GM23338 (cell line): ENCODE measurements around the gene RWDD2A. TPM values are rescaled to one million over a fixed set of nuclear protein-coding genes. Genes with fewer than 3 reads are reported as not detected.
A peak's percentile ranks its signal among the peaks of the same experiment; 100 is the strongest.

Experiments
- ATAC-seq: fragments of 200-7000 bp; cut with Tn5 transposase; 3 replicates; pipeline ENCODE4 v1.9.1; 2020
- DNase-seq: peaks from one replicate; pipeline ENCODE4 v3.0.0-alpha.2; 2015; ENCODE audit warnings: low spot score
- H2AFZ ChIP-seq: fragments of 200-600 bp; sonication (generic); 2 replicates; pipeline ENCODE4 v1.8.0; 2016; ENCODE audit warnings: antibody characterized with exemption, mild to moderate bottlenecking, moderate library complexity
- H3F3A ChIP-seq: fragments of 200-600 bp; sonication (generic); replicated peaks from 2 replicates; pipeline ENCODE4 v1.8.0; 2017; ENCODE audit warnings: antibody characterized with exemption, mixed run types, low read depth
- H3K27ac ChIP-seq: fragments of 200-600 bp; sonication (generic); 2 replicates; pipeline ENCODE4 v1.6.1; 2016; ENCODE audit warnings: low read depth
- H3K27me3 ChIP-seq: fragments of 200-600 bp; sonication (generic); 2 replicates; pipeline ENCODE4 v1.8.0; 2016; ENCODE audit warnings: mild to moderate bottlenecking, mixed run types, moderate library complexity; ENCODE audit not compliant: insufficient read depth
- H3K36me3 ChIP-seq: fragments of 200-600 bp; sonication (generic); 2 replicates; pipeline ENCODE4 v1.8.0; 2016; ENCODE audit warnings: mild to moderate bottlenecking; ENCODE audit not compliant: insufficient read depth
- H3K4me1 ChIP-seq: fragments of 200-600 bp; sonication (generic); 2 replicates; pipeline ENCODE4 v1.8.0; 2016; ENCODE audit warnings: mild to moderate bottlenecking, moderate library complexity; ENCODE audit not compliant: insufficient read depth
- H3K4me2 ChIP-seq: fragments of 200-600 bp; sonication (generic); 2 replicates; pipeline ENCODE4 v1.7.1; 2017; ENCODE audit warnings: mixed run types
- H3K4me3 ChIP-seq: fragments of 200-600 bp; sonication (generic); 2 replicates; pipeline ENCODE4 v1.6.1; 2016; ENCODE audit warnings: mixed run types
- H3K79me2 ChIP-seq: fragments of 200-600 bp; sonication (generic); replicated peaks from 2 replicates; pipeline ENCODE4 v1.8.0; 2017; ENCODE audit warnings: mild to moderate bottlenecking; ENCODE audit not compliant: insufficient read depth
- H3K9me2 ChIP-seq: fragments of 200-600 bp; sonication (generic); 2 replicates; pipeline ENCODE4 v1.8.0; 2017; ENCODE audit not compliant: insufficient read depth
- H4K20me1 ChIP-seq: fragments of 200-600 bp; sonication (generic); replicated peaks from 2 replicates; pipeline ENCODE4 v1.8.0; 2017; ENCODE audit warnings: mild to moderate bottlenecking; ENCODE audit not compliant: insufficient read depth
- H3K27ac Mint-ChIP-seq: 2 replicates; pipeline ENCODE4 v1.8.0; 2020; ENCODE audit warnings: inconsistent platforms, mild to moderate bottlenecking, moderate library complexity, mixed read lengths
- H3K27me3 Mint-ChIP-seq: 3 replicates; pipeline ENCODE4 v1.8.0; 2022; ENCODE audit warnings: low read depth, mild to moderate bottlenecking, moderate library complexity, mixed read lengths, inconsistent platforms; ENCODE audit not compliant: insufficient read depth, poor library complexity
- H3K36me3 Mint-ChIP-seq: 3 replicates; pipeline ENCODE4 v1.8.0; 2021; ENCODE audit warnings: low read depth, mild to moderate bottlenecking, inconsistent platforms, moderate library complexity, mixed read lengths
- H3K4me1 Mint-ChIP-seq: 3 replicates; pipeline ENCODE4 v1.8.0; 2020; ENCODE audit warnings: mild to moderate bottlenecking, inconsistent platforms, mixed read lengths
- H3K4me3 Mint-ChIP-seq: 3 replicates; pipeline ENCODE4 v1.8.0; 2021; ENCODE audit warnings: moderate library complexity, mild to moderate bottlenecking, inconsistent platforms, mixed read lengths
- H3K9me3 Mint-ChIP-seq: 3 replicates; pipeline ENCODE4 v1.8.0; 2020; ENCODE audit warnings: moderate library complexity, mild to moderate bottlenecking, inconsistent platforms, mixed read lengths
- CREB1 ChIP-seq: fragments of 250-450 bp; sonication (Bioruptor Pico); IDR thresholded peaks from 2 replicates; pipeline ENCODE4 v1.5.0; 2020; ENCODE audit warnings: low read depth, mild to moderate bottlenecking, moderate library complexity
- CTCF ChIP-seq, 2 experiments: fragments of 200-600 bp in 1 of 2; sonication (generic) in 1 of 2; conservative IDR thresholded peaks; 2 replicates each; pipeline versions ENCODE4 v1.5.1 to v1.6.1; 2016 to 2017; ENCODE audit warnings: antibody characterized with exemption in 2 of 2, low read depth in 2 of 2, mild to moderate bottlenecking in 2 of 2, moderate library complexity in 1 of 2
- EZH2phosphoT487 ChIP-seq: fragments of 200-600 bp; sonication (generic); IDR thresholded peaks from one replicate; pipeline ENCODE4 v1.8.1; 2018; ENCODE audit warnings: antibody characterized with exemption; ENCODE audit not compliant: unreplicated experiment
- JUNB ChIP-seq: IDR thresholded peaks from one replicate; pipeline ENCODE4 v1.6.1; 2016; ENCODE audit warnings: antibody characterized with exemption; ENCODE audit not compliant: unreplicated experiment
- NANOG ChIP-seq: IDR thresholded peaks from 2 replicates; pipeline ENCODE4 v1.6.1; 2016; ENCODE audit warnings: antibody characterized with exemption, borderline replicate concordance
- POLR2AphosphoS5 ChIP-seq: IDR thresholded peaks from 2 replicates; pipeline ENCODE4 v1.6.1; 2016; ENCODE audit warnings: antibody characterized with exemption, low read depth
- polyA plus RNA-seq: library from polyadenylated mRNA; unstranded; fragments of >200 nt; fragmentation: Nextera tagmentation; extraction: Ambion mirVana; gene quantifications from 2 replicates; pipeline ENCODE4 v1.2.1, GENCODE V29; 2016
- total RNA-seq: library from RNA; depleted of rRNA; stranded (reverse); fragments of >200 nt; shearing (Covaris generic); gene quantifications from 2 replicates; pipeline ENCODE4 v1.2.3, GENCODE V29; 2014
- TF ChIP-seq, protein P1 (sequence below): IDR thresholded peaks from one replicate; pipeline ENCODE4 v1.6.1; 2018; ENCODE audit warnings: antibody characterized with exemption; ENCODE audit not compliant: unreplicated experiment
- TF ChIP-seq, protein P2 (sequence below): IDR thresholded peaks from 2 replicates; pipeline ENCODE4 v1.6.1; 2016; ENCODE audit warnings: antibody characterized with exemption

Gene RWDD2A
- total and polyA plus RNA-seq, 2 experiments from 2014 or later: 3.1 to 3.7 TPM

DNA sequence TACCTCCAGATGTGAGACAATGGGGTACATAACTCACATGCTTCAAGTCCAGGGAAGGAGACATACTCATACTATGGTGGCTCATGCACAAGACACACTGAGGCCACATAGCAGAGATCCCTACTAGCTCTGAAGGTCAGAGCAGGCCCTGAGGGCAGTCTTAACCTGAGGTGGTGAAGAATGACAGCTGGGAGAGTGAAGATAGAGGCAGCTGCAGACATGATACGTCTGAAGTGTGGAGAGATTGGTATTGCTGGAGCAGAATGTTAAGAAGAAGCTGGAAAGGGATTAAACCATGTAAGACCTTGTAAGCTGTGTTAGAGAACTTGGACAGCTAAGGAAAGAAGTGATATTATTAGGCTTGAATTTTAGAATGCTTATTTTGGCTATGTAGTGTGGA, 33.0 kb upstream of the RWDD2A start (continued):
- TF ChIP-seq, protein P1, sequence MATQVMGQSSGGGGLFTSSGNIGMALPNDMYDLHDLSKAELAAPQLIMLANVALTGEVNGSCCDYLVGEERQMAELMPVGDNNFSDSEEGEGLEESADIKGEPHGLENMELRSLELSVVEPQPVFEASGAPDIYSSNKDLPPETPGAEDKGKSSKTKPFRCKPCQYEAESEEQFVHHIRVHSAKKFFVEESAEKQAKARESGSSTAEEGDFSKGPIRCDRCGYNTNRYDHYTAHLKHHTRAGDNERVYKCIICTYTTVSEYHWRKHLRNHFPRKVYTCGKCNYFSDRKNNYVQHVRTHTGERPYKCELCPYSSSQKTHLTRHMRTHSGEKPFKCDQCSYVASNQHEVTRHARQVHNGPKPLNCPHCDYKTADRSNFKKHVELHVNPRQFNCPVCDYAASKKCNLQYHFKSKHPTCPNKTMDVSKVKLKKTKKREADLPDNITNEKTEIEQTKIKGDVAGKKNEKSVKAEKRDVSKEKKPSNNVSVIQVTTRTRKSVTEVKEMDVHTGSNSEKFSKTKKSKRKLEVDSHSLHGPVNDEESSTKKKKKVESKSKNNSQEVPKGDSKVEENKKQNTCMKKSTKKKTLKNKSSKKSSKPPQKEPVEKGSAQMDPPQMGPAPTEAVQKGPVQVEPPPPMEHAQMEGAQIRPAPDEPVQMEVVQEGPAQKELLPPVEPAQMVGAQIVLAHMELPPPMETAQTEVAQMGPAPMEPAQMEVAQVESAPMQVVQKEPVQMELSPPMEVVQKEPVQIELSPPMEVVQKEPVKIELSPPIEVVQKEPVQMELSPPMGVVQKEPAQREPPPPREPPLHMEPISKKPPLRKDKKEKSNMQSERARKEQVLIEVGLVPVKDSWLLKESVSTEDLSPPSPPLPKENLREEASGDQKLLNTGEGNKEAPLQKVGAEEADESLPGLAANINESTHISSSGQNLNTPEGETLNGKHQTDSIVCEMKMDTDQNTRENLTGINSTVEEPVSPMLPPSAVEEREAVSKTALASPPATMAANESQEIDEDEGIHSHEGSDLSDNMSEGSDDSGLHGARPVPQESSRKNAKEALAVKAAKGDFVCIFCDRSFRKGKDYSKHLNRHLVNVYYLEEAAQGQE: no peak
- no peak for TF ChIP-seq EZH2phosphoT487
- TF ChIP-seq, protein P2, sequence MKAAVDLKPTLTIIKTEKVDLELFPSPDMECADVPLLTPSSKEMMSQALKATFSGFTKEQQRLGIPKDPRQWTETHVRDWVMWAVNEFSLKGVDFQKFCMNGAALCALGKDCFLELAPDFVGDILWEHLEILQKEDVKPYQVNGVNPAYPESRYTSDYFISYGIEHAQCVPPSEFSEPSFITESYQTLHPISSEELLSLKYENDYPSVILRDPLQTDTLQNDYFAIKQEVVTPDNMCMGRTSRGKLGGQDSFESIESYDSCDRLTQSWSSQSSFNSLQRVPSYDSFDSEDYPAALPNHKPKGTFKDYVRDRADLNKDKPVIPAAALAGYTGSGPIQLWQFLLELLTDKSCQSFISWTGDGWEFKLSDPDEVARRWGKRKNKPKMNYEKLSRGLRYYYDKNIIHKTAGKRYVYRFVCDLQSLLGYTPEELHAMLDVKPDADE: no peak
- TF ChIP-seq NANOG: no peak

- Histone ChIP-seq H3K4me1 (no peaks in the 10 kb centered on the region), H3K27ac (no peak overlapping the region), H3K79me2 (no peaks in the 10 kb centered on the region), H3K27me3 (no peaks in the 10 kb centered on the region), H4K20me1 (no peaks in the 10 kb centered on the region), H3F3A (no peaks in the 10 kb centered on the region), H3K36me3 (peaks cover 57% of the 10 kb centered on the region), H3K4me3 (no peak overlapping the region), H2AFZ (no peak overlapping the region), H3K9me2 (no peaks in the 10 kb centered on the region), H3K4me2 (no peak overlapping the region)
- DNase-seq (no peak), ATAC-seq (no peak)
- H3K4me1 Mint-ChIP-seq: no peaks in the 10 kb centered on the region
- H3K4me3 Mint-ChIP-seq: no peak overlapping the region
- no peaks in the 10 kb centered on the region for H3K9me3 Mint-ChIP-seq
- H3K36me3 Mint-ChIP-seq: peaks cover 59% of the 10 kb centered on the region
- no peaks in the 10 kb centered on the region for H3K27me3 Mint-ChIP-seq
- peak overlapping the region; percentile 80; the same call in 1 of the 2 replicates for H3K27ac Mint-ChIP-seq
- TF ChIP-seq CTCF (conservative IDR thresholded peaks at IDR 0.05; ENCODE audit: low read depth in 2 of 2) (no peak), CREB1 (no peak), JUNB (no peak), NANOG (no peak), POLR2AphosphoS5 (no peak)
- TF ChIP-seq, protein P2: no peak
These were observed 25.4 kb upstream of the RWDD2A start for GRCh38 chr6:83167726-83168278.
